ENCODE measurements around the gene GRIN3B. TPM values are rescaled to one million over a fixed set of nuclear protein-coding genes. Genes with fewer than 3 reads are reported as not detected.

Gene GRIN3B
- total and polyA plus RNA-seq, 7 donors, result 0.04 to 0.14 TPM; not detected in 5

GRCh38 chr19:953445-954271 is 46.6 kb upstream of the GRIN3B start:
- intact Hi-C loops (cut with DNase I), result no loop called here
- Histone ChIP-seq H3K27ac (no peak overlapping the region), H3K4me3 (no peak overlapping the region), H3K27me3 (no peaks in the 10 kb centered on the region), H3K4me1 (peaks cover 0 to 25% (median 19%) of the 10 kb centered on the region in 4 donors), H3K9me3 (no peaks in the 10 kb centered on the region), H3K36me3 (no peaks in the 10 kb centered on the region)
- TF ChIP-seq POLR2AphosphoS5 (IDR thresholded peaks at IDR 0.05) (no peak), POLR2A (IDR thresholded peaks at IDR 0.05) (no peak), CTCF (IDR thresholded peaks at IDR 0.05) (no peak), EP300 (IDR thresholded peaks at IDR 0.05) (no peak)
- DNase-seq, result no peak
- 35 to 49% methylated on average over 33 of the region's 33 CpGs for WGBS, 2 donors

- H3K27ac ChIP-seq, result no peak overlapping the region
- peaks cover 0 to 25% (median 19%) of the 10 kb centered on the region in 4 donors for H3K4me1 ChIP-seq
- H3K9me3 ChIP-seq, result no peaks in the 10 kb centered on the region
- H3K27me3 ChIP-seq, result no peaks in the 10 kb centered on the region
- no peak overlapping the region for H3K4me3 ChIP-seq
- WGBS, 2 donors, result 76 to 81% methylated on average over 14 of the region's 14 CpGs
- no peaks in the 10 kb centered on the region for H3K36me3 ChIP-seq
- DNase-seq, result no peak
- intact Hi-C loops (cut with DNase I), result no loop called here
- TF ChIP-seq POLR2AphosphoS5 (IDR thresholded peaks at IDR 0.05) (no peak), CTCF (IDR thresholded peaks at IDR 0.05) (no peak), POLR2A (IDR thresholded peaks at IDR 0.05) (no peak), EP300 (IDR thresholded peaks at IDR 0.05) (no peak)
These were observed 45.9 kb upstream of the GRIN3B start for GRCh38 chr19:954272-954671.

GRCh38 chr19:954672-955494 is 45.3 kb upstream of the GRIN3B start:
- Histone ChIP-seq H3K4me3 (no peak overlapping the region), H3K36me3 (no peaks in the 10 kb centered on the region), H3K27ac (no peak overlapping the region), H3K27me3 (no peaks in the 10 kb centered on the region), H3K9me3 (no peaks in the 10 kb centered on the region), H3K4me1 (peaks cover 0 to 25% (median 19%) of the 10 kb centered on the region in 4 donors)
- 71 to 83% methylated on average over 43 of the region's 43 CpGs for WGBS, 2 donors
- no peak for DNase-seq
- TF ChIP-seq POLR2A (IDR thresholded peaks at IDR 0.05) (no peak), POLR2AphosphoS5 (IDR thresholded peaks at IDR 0.05) (no peak), EP300 (IDR thresholded peaks at IDR 0.05) (no peak), CTCF (IDR thresholded peaks at IDR 0.05) (no peak)
- intact Hi-C loops (cut with DNase I), result no loop called here

- H3K4me3 ChIP-seq, result no peak overlapping the region
- WGBS, 2 donors, result 36 to 79% methylated on average over 55 of the region's 55 CpGs
- DNase-seq, result no peak
- peaks cover 0 to 25% (median 19%) of the 10 kb centered on the region in 4 donors for H3K4me1 ChIP-seq
- no peaks in the 10 kb centered on the region for H3K9me3 ChIP-seq
- H3K36me3 ChIP-seq, result no peaks in the 10 kb centered on the region
- intact Hi-C loops (cut with DNase I), result no loop called here
- no peak overlapping the region for H3K27ac ChIP-seq
- TF ChIP-seq POLR2A (IDR thresholded peaks at IDR 0.05) (no peak), POLR2AphosphoS5 (IDR thresholded peaks at IDR 0.05) (no peak), EP300 (IDR thresholded peaks at IDR 0.05) (no peak), CTCF (IDR thresholded peaks at IDR 0.05) (no peak)
- no peaks in the 10 kb centered on the region for H3K27me3 ChIP-seq
These were observed 44.1 kb upstream of the GRIN3B start for GRCh38 chr19:955803-956765.

Data from sigmoid colon (tissue), 7 donors.